Measurements from ENCODE around the gene KIF26B. TPM values are rescaled to one million over a fixed set of nuclear protein-coding genes. Genes with fewer than 3 reads are reported as not detected.

KIF26B gene
- total RNA-seq, 4 donors from 2014 or later, result 2.4 to 6.7 (median 6.1) TPM

- Histone ChIP-seq H3K27ac (no peak overlapping the region), H3K36me3 (no peaks in the 10 kb centered on the region), H3K4me3 (replicated peaks in 1 of 3) (no peak overlapping the region), H3K9me3 (no peaks in the 10 kb centered on the region), H3K4me1 (peaks cover 8 to 11% of the 10 kb centered on the region in 2 donors), H3K27me3 (no peaks in the 10 kb centered on the region)
- WGBS, 2 donors, result 46 to 57% methylated on average over 15 to 22 of the region's 22 CpGs
- intact Hi-C loops (cut with DNase I), result no loop called here
- DNase-seq, result no peak
- TF ChIP-seq, protein P1, sequence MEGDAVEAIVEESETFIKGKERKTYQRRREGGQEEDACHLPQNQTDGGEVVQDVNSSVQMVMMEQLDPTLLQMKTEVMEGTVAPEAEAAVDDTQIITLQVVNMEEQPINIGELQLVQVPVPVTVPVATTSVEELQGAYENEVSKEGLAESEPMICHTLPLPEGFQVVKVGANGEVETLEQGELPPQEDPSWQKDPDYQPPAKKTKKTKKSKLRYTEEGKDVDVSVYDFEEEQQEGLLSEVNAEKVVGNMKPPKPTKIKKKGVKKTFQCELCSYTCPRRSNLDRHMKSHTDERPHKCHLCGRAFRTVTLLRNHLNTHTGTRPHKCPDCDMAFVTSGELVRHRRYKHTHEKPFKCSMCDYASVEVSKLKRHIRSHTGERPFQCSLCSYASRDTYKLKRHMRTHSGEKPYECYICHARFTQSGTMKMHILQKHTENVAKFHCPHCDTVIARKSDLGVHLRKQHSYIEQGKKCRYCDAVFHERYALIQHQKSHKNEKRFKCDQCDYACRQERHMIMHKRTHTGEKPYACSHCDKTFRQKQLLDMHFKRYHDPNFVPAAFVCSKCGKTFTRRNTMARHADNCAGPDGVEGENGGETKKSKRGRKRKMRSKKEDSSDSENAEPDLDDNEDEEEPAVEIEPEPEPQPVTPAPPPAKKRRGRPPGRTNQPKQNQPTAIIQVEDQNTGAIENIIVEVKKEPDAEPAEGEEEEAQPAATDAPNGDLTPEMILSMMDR (IDR thresholded peaks at IDR 0.05), result no peak
- no peak for TF ChIP-seq POLR2A (IDR thresholded peaks at IDR 0.05)
Observed at GRCh38 chr1:245310571-245311531, 156.1 kb downstream of the KIF26B start.

DNA sequence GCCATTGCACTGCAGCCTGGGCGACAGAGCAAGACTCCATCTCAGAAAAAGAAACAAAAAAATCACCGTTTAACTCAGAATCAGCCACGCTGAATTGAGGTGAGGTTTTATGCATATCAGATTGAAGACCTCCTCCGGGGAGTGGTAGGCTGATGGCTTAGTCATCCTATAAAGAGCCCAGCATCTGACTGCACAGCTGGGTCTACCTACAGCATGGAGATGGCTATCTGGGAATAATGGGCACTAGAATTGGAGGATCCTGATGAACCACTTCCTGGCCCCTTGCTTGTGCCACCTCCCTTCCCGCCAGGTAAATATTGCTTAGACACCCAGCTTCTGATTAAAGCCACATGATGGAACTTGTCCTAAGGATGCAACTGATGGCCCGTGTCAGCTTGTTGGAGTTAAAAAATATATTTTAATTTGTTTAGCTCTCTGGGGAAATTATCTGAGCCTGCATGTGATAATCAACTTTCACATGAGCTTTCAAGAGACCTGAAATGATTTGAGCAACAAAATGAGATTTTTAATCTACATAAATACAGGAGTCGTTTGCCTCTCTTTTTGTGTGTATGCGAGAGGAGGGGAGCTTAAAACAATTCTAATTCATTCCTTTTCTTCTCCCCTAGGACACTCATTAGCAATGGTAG lies 157.2 kb downstream of the KIF26B start:
- no peak overlapping the region for H3K4me3 ChIP-seq (replicated peaks in 1 of 3)
- H3K9me3 ChIP-seq, result no peaks in the 10 kb centered on the region
- H3K36me3 ChIP-seq, result no peaks in the 10 kb centered on the region
- peaks cover 7 to 8% of the 10 kb centered on the region in 2 donors for H3K4me1 ChIP-seq
- no peaks in the 10 kb centered on the region for H3K27me3 ChIP-seq
- no peak for DNase-seq
- intact Hi-C loops (cut with DNase I), result no loop called here
- TF ChIP-seq, protein P1 (IDR thresholded peaks at IDR 0.05), result no peak
- TF ChIP-seq POLR2A (IDR thresholded peaks at IDR 0.05), result no peak
- no peak overlapping the region for H3K27ac ChIP-seq
- WGBS, 2 donors, result 92% methylated on average over 8 of the region's 8 CpGs

DNA sequence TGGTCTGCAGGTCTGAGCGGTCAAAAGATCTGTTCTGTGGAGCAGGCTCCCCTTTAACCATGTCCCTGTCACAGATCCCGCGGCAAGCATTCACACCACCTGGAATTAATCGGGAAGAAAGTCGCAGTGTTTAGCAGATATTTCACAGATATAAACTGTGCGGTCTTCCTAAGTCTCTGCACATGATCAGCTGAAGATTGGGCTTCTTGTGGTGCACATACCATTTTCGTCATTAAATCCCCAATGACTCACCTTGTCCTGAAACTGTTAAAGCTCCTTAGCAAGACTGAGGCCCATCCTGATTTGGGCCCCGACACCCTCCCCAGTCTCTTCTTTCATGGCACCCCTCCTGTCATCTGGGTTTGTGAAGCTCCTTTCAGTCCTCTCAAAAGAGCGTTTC lies 158.8 kb downstream of the KIF26B start:
- TF ChIP-seq, protein P1 (IDR thresholded peaks at IDR 0.05), result no peak
- TF ChIP-seq POLR2A (IDR thresholded peaks at IDR 0.05), result no peak
- H3K27ac ChIP-seq, result no peak overlapping the region
- no peaks in the 10 kb centered on the region for H3K27me3 ChIP-seq
- 89 to 94% methylated on average over 9 of the region's 9 CpGs for WGBS, 2 donors
- no peak overlapping the region for H3K4me3 ChIP-seq (replicated peaks in 1 of 3)
- intact Hi-C loops (cut with DNase I), result no loop called here
- no peaks in the 10 kb centered on the region for H3K36me3 ChIP-seq
- no peaks in the 10 kb centered on the region for H3K9me3 ChIP-seq
- no peak for DNase-seq
- no peaks in the 10 kb centered on the region for H3K4me1 ChIP-seq

- H3K9me3 ChIP-seq, result no peaks in the 10 kb centered on the region
- H3K4me3 ChIP-seq (replicated peaks in 1 of 3), result no peak overlapping the region
- no peak overlapping the region for H3K27ac ChIP-seq
- no peaks in the 10 kb centered on the region for H3K36me3 ChIP-seq
- intact Hi-C loops (cut with DNase I), result no loop called here
- no peaks in the 10 kb centered on the region for H3K4me1 ChIP-seq
- TF ChIP-seq, protein P1 (IDR thresholded peaks at IDR 0.05), result no peak
- no peak for TF ChIP-seq POLR2A (IDR thresholded peaks at IDR 0.05)
- WGBS, 2 donors, result 68 to 74% methylated on average over 6 of the region's 6 CpGs
- H3K27me3 ChIP-seq, result no peaks in the 10 kb centered on the region
- DNase-seq, result no peak
Observed at GRCh38 chr1:245316784-245317183, 162.0 kb downstream of the KIF26B start.

GRCh38 chr1:245317217-245317616 lies 162.4 kb downstream of the KIF26B start:
- no peaks in the 10 kb centered on the region for H3K9me3 ChIP-seq
- H3K27ac ChIP-seq, result no peak overlapping the region
- H3K4me1 ChIP-seq, result no peaks in the 10 kb centered on the region
- no peaks in the 10 kb centered on the region for H3K36me3 ChIP-seq
- no peaks in the 10 kb centered on the region for H3K27me3 ChIP-seq
- 80 to 81% methylated on average over 5 of the region's 5 CpGs for WGBS, 2 donors
- DNase-seq, result no peak
- no peak for TF ChIP-seq POLR2A (IDR thresholded peaks at IDR 0.05)
- TF ChIP-seq, protein P1 (IDR thresholded peaks at IDR 0.05), result no peak
- no peak overlapping the region for H3K4me3 ChIP-seq (replicated peaks in 1 of 3)
- intact Hi-C loops (cut with DNase I), result no loop called here
